ENCODE results near the gene CREB5. TPM values are rescaled to one million over a fixed set of nuclear protein-coding genes. Genes with fewer than 3 reads are reported as not detected.

CREB5 gene
- total RNA-seq, 4 donors from 2014 or later, result 0.90 to 10.1 (median 4.9) TPM

DNA sequence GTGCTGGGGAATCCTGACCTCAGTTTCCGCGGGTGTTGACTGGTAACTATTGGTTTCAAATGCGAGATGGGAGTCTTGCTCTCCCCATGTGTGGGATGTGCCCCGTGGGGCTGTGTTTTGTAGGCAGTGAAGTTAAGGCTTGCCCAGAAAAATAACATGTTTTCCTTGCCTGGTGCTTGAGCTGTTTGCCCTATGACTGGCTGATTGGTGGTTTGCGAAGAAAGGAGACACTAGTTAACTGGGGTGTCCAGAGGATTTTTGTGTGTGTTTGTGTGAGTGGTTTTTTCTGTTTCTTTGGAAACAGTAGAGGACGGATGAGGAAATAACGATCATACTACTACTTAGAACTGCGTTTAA is 61.9 kb downstream of the CREB5 start:
- no peak for DNase-seq
- TF ChIP-seq POLR2A (IDR thresholded peaks at IDR 0.05), result no peak
- TF ChIP-seq CTCF (IDR thresholded peaks at IDR 0.05 in 4 of 5, conservative IDR thresholded peaks at IDR 0.05 in 1 of 5), result no peak
- no peak overlapping the region for H3K4me3 ChIP-seq
- no peaks in the 10 kb centered on the region for H3K36me3 ChIP-seq
- H3K4me1 ChIP-seq, result peaks cover 5 to 16% of the 10 kb centered on the region in 2 donors
- H3K27ac ChIP-seq, result peak overlapping the region; percentile 19 to 45 (median 25)
- in situ Hi-C loops (cut with MboI; ENCODE audit: low sequenced_read_pairs in 4 of 4) (no loop called here), intact Hi-C loops (cut with DNase I; ENCODE audit: low total_unique reads) (no loop called here)
- no peaks in the 10 kb centered on the region for H3K9me3 ChIP-seq
- peak in 1 of 2 donors; percentile 49 for ATAC-seq
- H3K27me3 ChIP-seq, result no peaks in the 10 kb centered on the region

DNA sequence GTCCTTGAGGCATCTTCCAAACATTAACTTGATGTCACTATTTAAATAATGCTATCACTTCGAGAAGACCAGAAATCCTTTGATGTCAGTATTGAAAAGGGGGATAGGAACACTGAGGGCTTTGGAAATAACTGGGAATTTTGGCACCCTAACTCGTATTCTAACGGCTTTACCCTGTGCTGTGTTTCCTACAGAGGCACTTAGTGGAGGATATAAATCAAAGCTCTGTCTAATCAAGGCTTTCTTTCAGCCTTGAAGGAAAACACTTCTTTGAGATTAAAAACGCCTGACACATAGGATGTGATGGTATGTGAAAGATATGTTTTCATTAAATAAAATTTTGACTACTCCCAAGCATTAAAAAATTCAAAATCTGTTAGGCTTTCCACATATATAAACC is 62.3 kb downstream of the CREB5 start:
- Histone ChIP-seq H3K4me3 (no peak overlapping the region), H3K36me3 (no peaks in the 10 kb centered on the region), H3K27ac (peak overlapping the region in 3 of 4 donors; percentile 14 to 45 (median 19)), H3K9me3 (no peaks in the 10 kb centered on the region), H3K27me3 (no peaks in the 10 kb centered on the region), H3K4me1 (peaks cover 8 to 19% of the 10 kb centered on the region in 2 donors)
- TF ChIP-seq CTCF (IDR thresholded peaks at IDR 0.05 in 4 of 5, conservative IDR thresholded peaks at IDR 0.05 in 1 of 5) (no peak), POLR2A (IDR thresholded peaks at IDR 0.05) (no peak)
- intact Hi-C loops (cut with DNase I; ENCODE audit: low total_unique reads) (no loop called here), in situ Hi-C loops (cut with MboI; ENCODE audit: low sequenced_read_pairs in 4 of 4) (no loop called here)
- DNase-seq (no peak), ATAC-seq (peak in 1 of 2 donors; percentile 21)

GRCh38 chr7:28477041-28477442 is 64.7 kb downstream of the CREB5 start:
- Histone ChIP-seq H3K9me3 (no peaks in the 10 kb centered on the region), H3K4me1 (peaks cover 26 to 39% of the 10 kb centered on the region in 2 donors), H3K27me3 (no peaks in the 10 kb centered on the region), H3K36me3 (no peaks in the 10 kb centered on the region), H3K27ac (no peak overlapping the region), H3K4me3 (no peak overlapping the region)
- ATAC-seq, result no peak
- in situ Hi-C loops (cut with MboI; ENCODE audit: low sequenced_read_pairs in 4 of 4), result no loop called here
- no peak for TF ChIP-seq CTCF (IDR thresholded peaks at IDR 0.05 in 4 of 5, conservative IDR thresholded peaks at IDR 0.05 in 1 of 5)
- no peak for TF ChIP-seq POLR2A (IDR thresholded peaks at IDR 0.05)
- no peak for DNase-seq
- intact Hi-C loops (cut with DNase I; ENCODE audit: low total_unique reads), result no loop called here

GRCh38 chr7:28478656-28479055 is 66.3 kb downstream of the CREB5 start:
- Histone ChIP-seq H3K4me1 (peaks cover 26 to 35% of the 10 kb centered on the region in 2 donors), H3K4me3 (no peak overlapping the region), H3K36me3 (no peaks in the 10 kb centered on the region), H3K9me3 (no peaks in the 10 kb centered on the region), H3K27me3 (no peaks in the 10 kb centered on the region), H3K27ac (no peak overlapping the region)
- ATAC-seq, result no peak
- TF ChIP-seq CTCF (IDR thresholded peaks at IDR 0.05 in 4 of 5, conservative IDR thresholded peaks at IDR 0.05 in 1 of 5) (no peak), POLR2A (IDR thresholded peaks at IDR 0.05) (no peak)
- intact Hi-C loops (cut with DNase I; ENCODE audit: low total_unique reads) (no loop called here), in situ Hi-C loops (cut with MboI; ENCODE audit: low sequenced_read_pairs in 4 of 4) (no loop called here)
- DNase-seq, result no peak

- no peak overlapping the region for H3K4me3 ChIP-seq
- H3K27ac ChIP-seq, result no peak overlapping the region
- peaks cover 26 to 35% of the 10 kb centered on the region in 2 donors for H3K4me1 ChIP-seq
- intact Hi-C loops (cut with DNase I; ENCODE audit: low total_unique reads), result no loop called here
- DNase-seq, result no peak
- TF ChIP-seq POLR2A (IDR thresholded peaks at IDR 0.05) (no peak), CTCF (IDR thresholded peaks at IDR 0.05 in 4 of 5, conservative IDR thresholded peaks at IDR 0.05 in 1 of 5) (no peak)
- no peaks in the 10 kb centered on the region for H3K27me3 ChIP-seq
- H3K9me3 ChIP-seq, result no peaks in the 10 kb centered on the region
- in situ Hi-C loops (cut with MboI; ENCODE audit: low sequenced_read_pairs in 4 of 4), result no loop called here
- no peak for ATAC-seq
- no peaks in the 10 kb centered on the region for H3K36me3 ChIP-seq
Measured at GRCh38 chr7:28479507-28479947, 67.2 kb downstream of the CREB5 start.

Data from gastrocnemius medialis (tissue), 4 donors.